ENCODE results near the gene TMEM141. TPM values are rescaled to one million over a fixed set of nuclear protein-coding genes. Genes with fewer than 3 reads are reported as not detected.
"Not testable (repeated sequence)": the region's sequence is repeated elsewhere in the genome, so short reads cannot be mapped to it uniquely, and the experiment has no call there.

TMEM141 gene
- total and polyA plus RNA-seq, 2 experiments from 2014 or later, result 51.7 to 59.4 TPM

DNA sequence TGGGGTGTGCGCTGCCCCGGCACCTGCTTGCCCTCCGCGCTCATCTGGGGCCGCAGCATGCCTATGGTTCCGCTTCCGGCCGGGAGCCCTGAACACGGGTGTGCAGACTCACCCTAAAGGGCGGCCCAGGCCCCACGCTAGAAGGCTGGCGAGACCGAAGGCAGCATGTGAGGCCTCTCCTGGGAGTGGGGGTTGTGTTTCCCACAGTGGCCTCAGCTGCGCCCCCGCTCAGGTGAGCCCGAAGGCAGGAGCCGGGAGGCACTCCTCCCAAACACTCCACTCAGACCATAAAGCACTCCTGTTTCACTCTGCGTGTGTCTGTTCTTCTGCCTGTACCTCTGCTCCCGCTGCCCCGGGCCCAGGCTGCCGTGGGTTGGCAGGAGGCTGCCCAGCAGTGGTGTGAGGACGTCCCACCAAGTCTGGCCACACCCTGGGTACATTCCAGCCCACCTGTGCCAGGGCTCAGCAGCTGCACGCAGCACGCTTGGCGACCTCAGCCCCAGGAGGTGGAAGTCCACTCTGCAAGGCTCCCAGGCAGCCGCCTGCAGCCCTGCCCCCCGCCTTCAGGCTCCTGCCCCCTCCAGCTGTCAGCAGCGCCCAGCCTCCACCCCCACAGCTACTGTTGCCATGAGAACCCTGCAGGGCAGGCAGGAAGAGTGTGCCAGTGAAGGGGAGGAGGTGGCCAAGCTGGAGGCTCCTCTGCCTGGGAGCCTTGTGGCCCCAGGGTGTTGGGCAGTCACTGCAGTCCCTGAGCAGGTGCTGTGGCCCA, 49.9 kb downstream of the TMEM141 start:
- H3K27ac ChIP-seq, result no peak overlapping the region
- 0 out of 2 replicates have a peak, but pooled peaks cover 3% of the 10 kb centered on the region for H3K27me3 ChIP-seq (replicated peaks; ENCODE audit: insufficient read depth)
- H3K4me2 ChIP-seq (ENCODE audit: unreplicated experiment), result no peak overlapping the region
- TF ChIP-seq EZH2 (IDR thresholded peaks at IDR 0.05; ENCODE audit: insufficient read depth, poor library complexity, severe bottlenecking), result no peak
- no peak overlapping the region for H3K4me3 ChIP-seq
- H4K20me1 ChIP-seq (ENCODE audit: insufficient read depth), result no peaks in the 10 kb centered on the region
- 51 to 62% methylated on average over 20 to 28 of the region's 28 CpGs for WGBS, 2 experiments (ENCODE audit: low coverage in 1 of 2, low lambda C conversion rate in 2 of 2, missing lambda C conversion rate in 2 of 2)
- H3K9me3 ChIP-seq (ENCODE audit: low read depth), result no peaks in the 10 kb centered on the region
- H2AFZ ChIP-seq, result no peak overlapping the region
- no peaks in the 10 kb centered on the region for H3K9me2 ChIP-seq (ENCODE audit: insufficient read depth)
- DNase-seq, result peak; percentile 73
- no peaks in the 10 kb centered on the region for H3K79me2 ChIP-seq (ENCODE audit: insufficient read depth)
- H3K36me3 ChIP-seq (ENCODE audit: low read depth), result no peaks in the 10 kb centered on the region
- no peak overlapping the region for H3K9ac ChIP-seq
- in situ Hi-C loops (cut with MboI), result no loop called here
- peaks cover 13% of the 10 kb centered on the region for H3K4me1 ChIP-seq (ENCODE audit: insufficient read depth)
- no peaks in the 10 kb centered on the region for H3F3A ChIP-seq (ENCODE audit: insufficient read depth)

DNA sequence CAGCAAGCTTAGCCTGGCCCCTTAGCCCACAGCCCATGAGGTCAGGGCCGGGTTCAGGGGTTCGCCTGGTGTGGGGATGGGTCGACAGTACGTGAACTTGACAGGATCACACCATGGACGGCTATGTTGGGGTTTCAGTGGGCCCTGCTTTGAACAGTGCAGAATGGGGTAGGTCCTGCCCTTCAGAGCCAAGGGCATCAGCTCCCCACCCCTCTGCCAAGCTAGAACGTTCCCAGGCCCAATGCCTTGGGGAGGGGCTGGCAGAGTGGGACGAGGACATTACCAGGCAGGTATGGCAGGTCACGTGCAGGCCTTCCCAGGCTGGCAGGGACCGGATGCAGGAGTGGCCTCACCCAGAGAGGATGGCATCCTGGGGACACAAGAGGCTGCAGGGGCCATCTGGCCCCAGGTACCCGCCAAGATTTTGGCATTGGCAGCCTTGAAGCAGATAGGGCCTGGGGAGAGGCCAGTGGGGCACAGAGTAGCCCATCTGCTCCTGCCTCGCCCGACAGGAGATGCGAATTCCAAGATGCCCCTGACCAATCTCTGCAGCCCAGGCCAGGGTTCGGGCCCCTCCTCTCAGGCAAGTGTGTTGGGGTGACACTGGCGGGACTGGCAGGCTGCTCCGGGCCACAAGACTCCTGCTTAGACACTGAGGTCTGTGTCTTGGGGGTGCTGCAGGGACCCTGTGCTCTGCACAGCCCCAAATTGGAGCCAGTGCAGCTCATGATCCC, 50.7 kb downstream of the TMEM141 start:
- H3K9me2 ChIP-seq (ENCODE audit: insufficient read depth); H3K27me3 ChIP-seq (replicated peaks; ENCODE audit: insufficient read depth); DNase-seq; H3F3A ChIP-seq (ENCODE audit: insufficient read depth); H3K9ac ChIP-seq; H3K9me3 ChIP-seq (ENCODE audit: low read depth); H3K4me3 ChIP-seq; H3K36me3 ChIP-seq (ENCODE audit: low read depth); H2AFZ ChIP-seq; H3K27ac ChIP-seq; in situ Hi-C loops (cut with MboI); H3K79me2 ChIP-seq (ENCODE audit: insufficient read depth); H4K20me1 ChIP-seq (ENCODE audit: insufficient read depth): not testable (repeated sequence)
- H3K4me2 ChIP-seq (ENCODE audit: unreplicated experiment), result peak overlapping the region; percentile 89
- 40 to 42% methylated on average over 16 of the region's 16 CpGs for WGBS, 2 experiments (ENCODE audit: low coverage in 1 of 2, low lambda C conversion rate in 2 of 2, missing lambda C conversion rate in 2 of 2)
- peaks cover 13% of the 10 kb centered on the region for H3K4me1 ChIP-seq (ENCODE audit: insufficient read depth)

DNA sequence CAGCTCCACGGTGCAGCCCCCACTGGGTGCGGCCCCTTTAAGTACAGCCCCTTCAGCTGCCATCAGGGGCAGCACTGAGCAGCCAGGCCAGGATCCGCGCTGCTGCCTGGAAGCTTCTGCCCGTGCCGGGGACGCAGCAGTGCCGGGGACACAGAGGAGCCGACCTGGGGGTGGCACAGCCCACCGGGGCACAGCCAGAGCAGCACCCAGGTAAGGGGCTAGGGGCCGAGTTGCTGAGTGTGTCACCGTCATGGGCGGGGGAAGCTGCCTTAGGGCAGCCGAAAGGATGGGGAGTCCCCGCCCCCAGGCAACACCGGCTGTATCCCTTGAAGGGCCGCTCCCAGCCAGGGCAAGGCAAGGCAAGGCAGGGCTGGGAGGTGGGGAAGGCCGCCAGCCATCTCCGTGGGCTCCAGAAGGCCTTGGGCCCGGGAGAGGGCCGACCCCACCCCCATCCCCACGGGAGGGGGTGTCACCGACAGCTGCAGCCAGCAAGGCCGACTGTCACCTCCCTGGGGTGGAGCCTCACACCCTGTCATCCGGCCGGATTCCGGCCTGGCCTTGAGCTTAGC, 51.3 kb downstream of the TMEM141 start, which contains the start of gene AJM1:
Gene AJM1, plus strand, starts transcription at position 99 of the 569 bp plus-strand sequence. CDS start 1,937 bp downstream, outside the sequence.
- H3K27ac ChIP-seq; H3F3A ChIP-seq (ENCODE audit: insufficient read depth); H2AFZ ChIP-seq; in situ Hi-C loops (cut with MboI); H4K20me1 ChIP-seq (ENCODE audit: insufficient read depth); H3K9me3 ChIP-seq (ENCODE audit: low read depth); H3K36me3 ChIP-seq (ENCODE audit: low read depth); H3K9me2 ChIP-seq (ENCODE audit: insufficient read depth); H3K27me3 ChIP-seq (replicated peaks; ENCODE audit: insufficient read depth); H3K79me2 ChIP-seq (ENCODE audit: insufficient read depth): not testable (repeated sequence)
- peak within 1 kb of the TSS; percentile 89 for H3K4me2 ChIP-seq (ENCODE audit: unreplicated experiment)
- H3K4me3 ChIP-seq, result peak within 1 kb of the TSS; percentile 74
- peak within 1 kb of the TSS; percentile 47 for H3K9ac ChIP-seq
- WGBS, 2 experiments (ENCODE audit: low coverage in 1 of 2, low lambda C conversion rate in 2 of 2, missing lambda C conversion rate in 2 of 2), result 1% methylated on average over 20 to 26 of the region's 27 CpGs
- DNase-seq, result peak; percentile 86
- peaks cover 13% of the 10 kb centered on the region for H3K4me1 ChIP-seq (ENCODE audit: insufficient read depth)

Small RNAs within 50 kb of the gene (microRNA-seq; reads per million reads assigned to microRNA genes)
- gene MIR4292 (ENCODE audit: borderline number of aligned reads) (not detected), gene MIR6722 (ENCODE audit: borderline number of aligned reads) (not detected)

Small RNAs within 50 kb of the gene (small RNA-seq; reads per million reads assigned to genes)
- gene AL355987.2 (ENCODE audit: low read depth, low replicate concordance) (not detected), gene ATP6V1G1P3 (ENCODE audit: low read depth, low replicate concordance) (not detected), gene MIR4292 (ENCODE audit: low read depth, low replicate concordance) (not detected), gene MIR6722 (ENCODE audit: low read depth, low replicate concordance) (not detected)

Other genes starting within 250 kb of the TMEM141 start
- gene NOTCH1, start 245.3 kb upstream of the TMEM141 start, total RNA-seq (2014; rRNA removed; shearing (Covaris generic)), result 5.2 and 5.7 TPM in 2 replicates
- gene NOTCH1, start 245.3 kb upstream of the TMEM141 start, polyA plus RNA-seq (2016; fragmentation: Nextera tagmentation; extraction: Ambion mirVana), result 1.5 TPM in 2 replicates
- 13.7 and 15.3 TPM in 2 replicates for gene EGFL7, start 128.4 kb upstream of the TMEM141 start, total RNA-seq (2014; rRNA removed; shearing (Covaris generic))
- 15.3 and 15.7 TPM in 2 replicates for gene EGFL7, start 128.4 kb upstream of the TMEM141 start, polyA plus RNA-seq (2016; fragmentation: Nextera tagmentation; extraction: Ambion mirVana)
- 50.8 and 58.3 TPM in 2 replicates for gene AGPAT2, start 103.9 kb upstream of the TMEM141 start, total RNA-seq (2014; rRNA removed; shearing (Covaris generic))
- gene AGPAT2, start 103.9 kb upstream of the TMEM141 start, polyA plus RNA-seq (2016; fragmentation: Nextera tagmentation; extraction: Ambion mirVana), result 68.7 and 80.3 TPM in 2 replicates
- gene DIPK1B, start 78.8 kb upstream of the TMEM141 start, total RNA-seq (2014; rRNA removed; shearing (Covaris generic)), result not detected in 2 replicates
- 0.15 TPM in 1 of 2 replicates, not detected in the other for gene DIPK1B, start 78.8 kb upstream of the TMEM141 start, polyA plus RNA-seq (2016; fragmentation: Nextera tagmentation; extraction: Ambion mirVana)
- not detected in 2 replicates for gene LCN10, start 48.4 kb upstream of the TMEM141 start, total RNA-seq (2014; rRNA removed; shearing (Covaris generic))
- not detected in 2 replicates for gene LCN10, start 48.4 kb upstream of the TMEM141 start, polyA plus RNA-seq (2016; fragmentation: Nextera tagmentation; extraction: Ambion mirVana)
- gene LCN6, start 42.8 kb upstream of the TMEM141 start, total RNA-seq (2014; rRNA removed; shearing (Covaris generic)), result not detected in 2 replicates
- gene LCN6, start 42.8 kb upstream of the TMEM141 start, polyA plus RNA-seq (2016; fragmentation: Nextera tagmentation; extraction: Ambion mirVana), result not detected in 2 replicates
- gene LCN8, start 33.1 kb upstream of the TMEM141 start, total RNA-seq (2014; rRNA removed; shearing (Covaris generic)), result not detected in 2 replicates
- gene LCN8, start 33.1 kb upstream of the TMEM141 start, polyA plus RNA-seq (2016; fragmentation: Nextera tagmentation; extraction: Ambion mirVana), result not detected in 2 replicates
- gene LCN15, start 26.8 kb upstream of the TMEM141 start, total RNA-seq (2014; rRNA removed; shearing (Covaris generic)), result not detected in 2 replicates
- gene LCN15, start 26.8 kb upstream of the TMEM141 start, polyA plus RNA-seq (2016; fragmentation: Nextera tagmentation; extraction: Ambion mirVana), result not detected in 2 replicates
- 0.76 TPM in 1 of 2 replicates, not detected in the other for gene CCDC183, start 5.0 kb downstream of the TMEM141 start, total RNA-seq (2014; rRNA removed; shearing (Covaris generic))
- gene CCDC183, start 5.0 kb downstream of the TMEM141 start, polyA plus RNA-seq (2016; fragmentation: Nextera tagmentation; extraction: Ambion mirVana), result 0.39 and 1.5 TPM in 2 replicates
- 74.4 and 81.1 TPM in 2 replicates for gene RABL6, start 16.6 kb downstream of the TMEM141 start, total RNA-seq (2014; rRNA removed; shearing (Covaris generic))
- gene RABL6, start 16.6 kb downstream of the TMEM141 start, polyA plus RNA-seq (2016; fragmentation: Nextera tagmentation; extraction: Ambion mirVana), result 21.6 and 22.0 TPM in 2 replicates
- 0.89 and 1.4 TPM in 2 replicates for gene AJM1, start 51.1 kb downstream of the TMEM141 start, total RNA-seq (2014; rRNA removed; shearing (Covaris generic))
- 1.1 and 1.4 TPM in 2 replicates for gene AJM1, start 51.1 kb downstream of the TMEM141 start, polyA plus RNA-seq (2016; fragmentation: Nextera tagmentation; extraction: Ambion mirVana)
- gene PHPT1, start 58.1 kb downstream of the TMEM141 start, total RNA-seq (2014; rRNA removed; shearing (Covaris generic)), result 71.1 and 84.6 TPM in 2 replicates
- 295 and 302 TPM in 2 replicates for gene PHPT1, start 58.1 kb downstream of the TMEM141 start, polyA plus RNA-seq (2016; fragmentation: Nextera tagmentation; extraction: Ambion mirVana)
- gene MAMDC4, start 61.0 kb downstream of the TMEM141 start, total RNA-seq (2014; rRNA removed; shearing (Covaris generic)), result 1.1 and 2.3 TPM in 2 replicates
- gene MAMDC4, start 61.0 kb downstream of the TMEM141 start, polyA plus RNA-seq (2016; fragmentation: Nextera tagmentation; extraction: Ambion mirVana), result 0.35 and 0.43 TPM in 2 replicates
- 299 and 305 TPM in 2 replicates for gene EDF1, start 75.0 kb downstream of the TMEM141 start, total RNA-seq (2014; rRNA removed; shearing (Covaris generic))
- 567 and 586 TPM in 2 replicates for gene EDF1, start 75.0 kb downstream of the TMEM141 start, polyA plus RNA-seq (2016; fragmentation: Nextera tagmentation; extraction: Ambion mirVana)
- gene TRAF2, start 95.2 kb downstream of the TMEM141 start, total RNA-seq (2014; rRNA removed; shearing (Covaris generic)), result 8.1 and 11.5 TPM in 2 replicates
- gene TRAF2, start 95.2 kb downstream of the TMEM141 start, polyA plus RNA-seq (2016; fragmentation: Nextera tagmentation; extraction: Ambion mirVana), result 14.3 and 15.0 TPM in 2 replicates
- 234 and 259 TPM in 2 replicates for gene FBXW5, start 153.4 kb downstream of the TMEM141 start, total RNA-seq (2014; rRNA removed; shearing (Covaris generic))
- gene FBXW5, start 153.4 kb downstream of the TMEM141 start, polyA plus RNA-seq (2016; fragmentation: Nextera tagmentation; extraction: Ambion mirVana), result 110 and 113 TPM in 2 replicates
- not detected in 2 replicates for gene C8G, start 153.9 kb downstream of the TMEM141 start, total RNA-seq (2014; rRNA removed; shearing (Covaris generic))
- 0.49 TPM in 1 of 2 replicates, not detected in the other for gene C8G, start 153.9 kb downstream of the TMEM141 start, polyA plus RNA-seq (2016; fragmentation: Nextera tagmentation; extraction: Ambion mirVana)
- not detected in 2 replicates for gene LCN12, start 160.9 kb downstream of the TMEM141 start, total RNA-seq (2014; rRNA removed; shearing (Covaris generic))
- gene LCN12, start 160.9 kb downstream of the TMEM141 start, polyA plus RNA-seq (2016; fragmentation: Nextera tagmentation; extraction: Ambion mirVana), result not detected in 2 replicates
- gene PTGDS, start 186.2 kb downstream of the TMEM141 start, total RNA-seq (2014; rRNA removed; shearing (Covaris generic)), result not detected in 2 replicates
- 0.24 and 0.25 TPM in 2 replicates for gene PTGDS, start 186.2 kb downstream of the TMEM141 start, polyA plus RNA-seq (2016; fragmentation: Nextera tagmentation; extraction: Ambion mirVana)
- gene LCNL1, start 191.6 kb downstream of the TMEM141 start, total RNA-seq (2014; rRNA removed; shearing (Covaris generic)), result not detected in 2 replicates
- gene LCNL1, start 191.6 kb downstream of the TMEM141 start, polyA plus RNA-seq (2016; fragmentation: Nextera tagmentation; extraction: Ambion mirVana), result not detected in 2 replicates
- gene PAXX, start 201.1 kb downstream of the TMEM141 start, total RNA-seq (2014; rRNA removed; shearing (Covaris generic)), result 38.7 and 52.2 TPM in 2 replicates
- gene PAXX, start 201.1 kb downstream of the TMEM141 start, polyA plus RNA-seq (2016; fragmentation: Nextera tagmentation; extraction: Ambion mirVana), result 49.3 and 54.5 TPM in 2 replicates
- gene CLIC3, start 205.2 kb downstream of the TMEM141 start, total RNA-seq (2014; rRNA removed; shearing (Covaris generic)), result 33.3 and 37.7 TPM in 2 replicates
- 98.9 and 107 TPM in 2 replicates for gene CLIC3, start 205.2 kb downstream of the TMEM141 start, polyA plus RNA-seq (2016; fragmentation: Nextera tagmentation; extraction: Ambion mirVana)
- 33.2 and 49.4 TPM in 2 replicates for gene ABCA2, start 236.9 kb downstream of the TMEM141 start, total RNA-seq (2014; rRNA removed; shearing (Covaris generic))
- gene ABCA2, start 236.9 kb downstream of the TMEM141 start, polyA plus RNA-seq (2016; fragmentation: Nextera tagmentation; extraction: Ambion mirVana), result 20.5 and 21.1 TPM in 2 replicates
- not detected in 2 replicates for gene FUT7, start 240.7 kb downstream of the TMEM141 start, total RNA-seq (2014; rRNA removed; shearing (Covaris generic))
- not detected in 2 replicates for gene FUT7, start 240.7 kb downstream of the TMEM141 start, polyA plus RNA-seq (2016; fragmentation: Nextera tagmentation; extraction: Ambion mirVana)

Data from GM23248 (cell line).